Measurements from ENCODE around the gene EPHA6. TPM values are rescaled to one million over a fixed set of nuclear protein-coding genes. Genes with fewer than 3 reads are reported as not detected.
"Not testable (repeated sequence)": the region's sequence is repeated elsewhere in the genome, so short reads cannot be mapped to it uniquely, and the experiment has no call there.

Gene EPHA6
- total RNA-seq, 1 donor from 2014 or later = 64.8 TPM

DNA sequence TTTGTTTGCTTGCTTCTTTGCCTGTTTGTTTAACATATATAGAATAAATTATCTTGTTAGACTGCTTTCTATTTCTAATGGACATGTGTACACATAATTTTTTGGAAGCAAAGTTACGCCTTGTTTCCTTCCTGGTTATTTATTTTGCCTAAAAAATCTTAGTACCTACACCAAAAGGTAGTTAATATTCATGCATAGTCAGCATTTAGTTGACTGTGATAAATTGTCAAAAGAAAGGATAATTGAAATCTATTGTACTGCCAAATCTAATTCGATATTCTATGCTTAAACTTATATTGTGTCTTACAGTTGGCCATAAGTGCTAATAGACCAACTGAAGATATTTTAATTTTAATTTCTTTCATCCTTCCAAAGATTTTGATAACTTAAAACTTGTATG is 716.3 kb downstream of the EPHA6 start:
- DNase-seq (ENCODE audit: low spot score in 2 of 2) (no peak), FAIRE-seq (no peak)

GRCh38 chr3:97547573-97547972 is 733.2 kb downstream of the EPHA6 start:
- not testable (repeated sequence) for DNase-seq (ENCODE audit: low spot score in 2 of 2); FAIRE-seq

DNA sequence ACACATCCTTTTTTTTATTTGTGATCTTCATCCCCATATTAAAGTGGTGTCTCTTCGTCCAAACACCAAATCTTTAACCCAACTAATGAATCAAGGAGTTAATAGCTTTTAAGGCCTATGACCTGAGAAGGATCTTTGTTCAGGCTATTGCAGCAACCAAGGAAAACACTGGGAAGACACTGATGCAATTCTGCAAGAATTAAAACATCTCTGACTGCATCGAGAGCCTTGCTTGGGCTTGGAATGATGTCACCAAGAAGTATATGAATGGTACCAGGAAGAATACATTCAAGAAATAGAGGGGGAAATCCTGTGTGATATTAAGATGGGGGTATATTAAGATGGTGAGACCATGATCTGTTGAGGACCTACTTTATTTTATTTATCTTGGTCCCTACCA is 736.0 kb downstream of the EPHA6 start:
- FAIRE-seq (no peak), DNase-seq (ENCODE audit: low spot score in 2 of 2) (no peak)

DNA sequence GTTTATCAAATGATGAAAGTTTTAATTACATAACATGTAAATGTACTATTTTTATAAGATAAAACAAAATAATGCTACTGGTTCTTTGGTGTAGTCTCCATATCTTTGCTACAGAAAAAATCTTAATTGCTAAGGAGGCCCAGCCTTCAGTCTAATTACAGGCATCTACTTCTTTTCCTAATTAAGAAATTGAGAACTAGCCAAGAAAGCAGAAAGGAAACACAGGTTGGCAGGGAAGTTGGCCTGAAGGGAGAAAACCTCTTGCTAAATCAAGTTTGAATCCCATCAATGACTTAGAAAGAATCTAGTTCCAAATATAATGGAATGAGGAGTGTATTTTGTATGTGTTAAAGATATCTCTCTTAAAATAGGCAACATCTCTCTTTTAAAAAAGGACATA is 737.8 kb downstream of the EPHA6 start:
- no peak for DNase-seq (ENCODE audit: low spot score in 2 of 2)
- no peak for FAIRE-seq

DNA sequence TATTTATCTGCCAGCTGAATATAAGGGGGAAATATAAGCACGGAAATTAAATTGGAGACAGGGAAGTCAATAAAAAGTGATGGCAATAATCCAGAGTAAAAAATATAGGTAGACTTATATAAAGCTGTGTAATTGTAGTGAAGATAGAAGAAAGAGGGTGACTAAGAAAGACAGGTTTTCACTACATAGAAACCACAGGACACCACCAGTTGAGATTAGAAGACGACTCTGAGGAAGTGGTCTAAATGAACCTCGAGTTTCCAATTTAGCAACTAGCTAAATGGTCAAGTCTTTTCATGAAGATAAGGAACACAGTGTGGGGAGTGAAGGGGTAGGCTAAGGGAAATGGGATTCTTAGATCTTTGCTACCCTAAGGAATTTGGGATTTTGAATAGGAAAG is 761.3 kb downstream of the EPHA6 start:
- FAIRE-seq = no peak

GRCh38 chr3:97576221-97576620 is 761.8 kb downstream of the EPHA6 start:
- no peak for DNase-seq (ENCODE audit: low spot score in 2 of 2)
- no peak for FAIRE-seq

More for the DNA sequence above, 761.3 kb downstream of the EPHA6 start:
- DNase-seq (ENCODE audit: low spot score in 2 of 2) = no peak

DNA sequence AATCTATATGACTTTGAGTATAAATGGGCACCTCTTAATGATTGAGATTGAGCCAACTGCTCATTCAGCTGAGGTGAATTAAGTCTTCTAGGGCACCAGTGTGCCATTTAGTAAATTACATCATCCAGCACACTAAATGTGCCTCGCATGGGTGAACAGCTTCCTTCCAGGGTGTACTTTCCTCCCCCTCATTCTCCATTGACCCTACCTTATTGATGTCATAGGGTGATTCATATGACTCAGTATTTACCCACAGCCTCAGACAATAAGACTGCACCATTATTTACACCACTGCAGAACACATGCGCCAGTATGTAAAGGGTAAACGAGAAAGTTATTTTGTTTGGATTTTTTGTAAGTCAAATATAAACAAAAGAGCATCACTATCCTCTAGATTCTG is 765.0 kb downstream of the EPHA6 start:
- DNase-seq (ENCODE audit: low spot score in 2 of 2) = no peak
- no peak for FAIRE-seq

DNA sequence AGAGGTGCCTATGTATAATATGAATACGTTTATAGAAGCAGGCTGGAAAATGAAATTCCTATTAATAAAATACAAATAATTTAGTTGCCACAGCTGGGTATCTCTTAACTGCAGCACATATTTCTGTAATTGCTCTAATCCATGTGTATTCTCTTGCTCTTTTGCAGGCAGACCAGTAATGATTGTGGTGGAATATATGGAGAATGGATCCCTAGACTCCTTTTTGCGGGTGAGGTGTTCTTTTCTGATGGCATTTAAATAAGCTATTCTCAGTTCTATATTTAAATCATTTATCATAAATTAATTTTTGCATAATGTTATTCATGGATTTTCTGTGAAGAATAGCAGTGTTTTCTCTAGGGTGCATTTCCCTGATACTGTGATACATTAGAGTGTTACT is 796.2 kb downstream of the EPHA6 start:
- FAIRE-seq = no peak
- no peak for DNase-seq (ENCODE audit: low spot score in 2 of 2)

DNA sequence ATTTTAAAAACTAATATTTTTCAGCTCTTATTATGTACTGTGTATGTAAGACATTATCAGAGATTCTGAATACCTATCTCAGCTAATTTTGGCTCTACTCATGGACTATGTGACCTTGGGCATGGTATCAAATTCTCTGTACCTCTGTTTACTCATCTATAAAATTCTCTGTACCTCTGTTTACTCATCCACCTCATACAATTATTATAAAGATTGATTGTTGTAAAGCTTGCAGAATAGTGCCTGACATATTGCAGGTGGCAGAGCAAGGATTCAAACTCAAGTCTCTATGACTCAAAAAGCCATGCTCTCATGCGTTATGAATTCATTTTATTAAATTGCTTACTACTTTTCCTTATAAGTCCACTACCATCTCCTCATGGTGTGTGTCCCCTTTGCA is 798.2 kb downstream of the EPHA6 start:
- DNase-seq (ENCODE audit: low spot score in 2 of 2) = no peak
- no peak for FAIRE-seq

- FAIRE-seq (no peak), DNase-seq (ENCODE audit: low spot score in 2 of 2) (no peak)
Observed at GRCh38 chr3:97613139-97613538, 798.7 kb downstream of the EPHA6 start.

DNA sequence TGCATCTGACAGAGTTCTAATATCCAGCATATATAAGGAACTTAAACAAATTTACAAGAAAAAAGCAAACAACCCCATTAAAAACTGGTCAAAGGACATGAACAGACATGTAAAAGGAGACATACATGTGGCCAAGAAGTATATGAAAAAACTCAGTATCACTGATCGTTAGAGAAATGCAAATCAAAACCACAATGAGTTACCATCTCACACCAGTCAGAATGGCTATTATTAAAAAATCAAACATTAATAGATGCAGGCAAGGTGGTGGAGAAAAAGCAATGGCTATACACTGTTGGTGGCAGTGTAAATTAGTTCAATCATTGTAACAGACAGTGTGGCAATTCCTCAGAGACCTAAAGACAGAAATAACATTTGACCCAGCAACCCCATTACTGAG is 806.1 kb downstream of the EPHA6 start:
- not testable (repeated sequence) for FAIRE-seq; DNase-seq (ENCODE audit: low spot score in 2 of 2)

- FAIRE-seq = no peak
- DNase-seq (ENCODE audit: low spot score in 2 of 2) = no peak
Observed at GRCh38 chr3:97636465-97636864, 822.1 kb downstream of the EPHA6 start.

- peak in 1 of 2 donors; percentile 0 for DNase-seq (ENCODE audit: low spot score in 2 of 2)
- FAIRE-seq = no peak
Observed at GRCh38 chr3:97646932-97647331, 832.5 kb downstream of the EPHA6 start.

DNA sequence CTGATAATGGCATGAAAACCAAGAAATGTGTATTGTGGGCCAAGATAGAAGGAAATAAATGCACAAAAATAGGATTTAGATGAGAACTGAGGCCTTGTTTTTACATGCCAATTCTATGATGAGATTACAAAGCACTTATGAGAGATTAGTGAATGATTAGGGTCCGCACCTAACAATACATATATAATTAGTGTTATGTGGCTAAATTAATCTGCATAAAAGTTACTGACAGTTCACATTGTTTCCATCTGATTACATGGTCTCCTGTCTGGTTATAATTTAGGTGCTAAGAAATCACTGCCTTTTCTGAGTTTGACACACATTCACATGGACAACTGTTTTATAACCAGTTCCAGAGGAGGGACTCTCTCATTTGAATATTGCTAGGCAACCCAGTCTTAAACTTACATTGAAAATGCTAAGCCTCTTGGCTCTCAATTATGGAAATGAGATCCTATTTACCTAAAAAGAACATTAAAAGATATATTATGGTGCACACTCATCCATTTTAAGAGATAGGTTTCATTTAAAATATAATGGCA is 833.1 kb downstream of the EPHA6 start:
- DNase-seq (ENCODE audit: low spot score in 2 of 2) = no peak
- no peak for FAIRE-seq

DNA sequence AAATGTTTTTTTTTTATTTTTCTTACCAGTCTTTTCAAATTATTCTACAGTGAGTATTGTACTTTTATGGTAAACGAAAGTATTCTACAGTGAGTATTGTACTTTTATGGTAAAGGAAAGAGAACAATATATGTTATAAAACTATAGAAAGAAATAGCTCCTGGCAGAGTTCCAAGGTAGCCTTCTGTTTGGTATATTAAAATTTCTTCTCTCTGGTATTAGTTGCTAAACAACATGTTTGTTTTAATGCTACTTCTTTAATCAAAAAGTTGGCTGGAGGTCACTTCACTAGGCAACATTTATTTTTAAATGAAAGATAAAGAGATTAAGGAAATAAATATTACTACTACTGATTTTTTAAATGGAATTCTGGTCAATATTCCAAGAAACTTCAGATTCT is 841.6 kb downstream of the EPHA6 start:
- FAIRE-seq = no peak

GRCh38 chr3:97656638-97657037 is 842.2 kb downstream of the EPHA6 start:
- FAIRE-seq (no peak), DNase-seq (ENCODE audit: low spot score in 2 of 2) (no peak)

More for the DNA sequence above, 841.6 kb downstream of the EPHA6 start:
- no peak for DNase-seq (ENCODE audit: low spot score in 2 of 2)

DNA sequence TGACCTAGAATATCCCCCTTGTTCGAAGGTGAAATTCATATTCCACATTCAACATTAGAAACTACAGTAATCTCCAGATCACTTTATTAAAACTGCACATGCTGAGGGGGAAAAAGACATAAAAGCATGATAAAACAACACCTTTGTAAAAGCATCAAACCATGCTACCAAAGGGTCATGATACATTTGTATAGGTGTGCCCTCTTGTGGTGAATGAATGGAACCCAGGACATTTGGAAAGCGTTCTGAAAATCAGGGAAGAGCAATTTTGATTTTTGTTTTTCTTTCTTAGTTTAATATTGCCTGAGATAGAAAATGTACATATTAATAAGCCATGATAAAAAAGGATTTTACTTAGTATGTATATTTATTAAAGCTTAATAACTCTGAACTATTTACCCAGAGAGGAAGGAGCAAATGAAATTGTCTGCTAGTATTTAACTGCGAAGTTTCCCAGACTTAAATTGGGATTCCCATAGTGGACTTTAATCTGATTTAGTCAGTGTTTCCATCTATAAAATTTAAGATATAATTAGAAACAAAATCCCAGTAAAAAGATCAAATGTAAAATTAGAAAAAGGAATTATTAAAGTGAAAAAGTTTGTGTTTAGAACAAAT is 844.4 kb downstream of the EPHA6 start:
- FAIRE-seq (peak; percentile 39), DNase-seq (ENCODE audit: low spot score in 2 of 2) (no peak)

GRCh38 chr3:97662264-97662663 is 847.9 kb downstream of the EPHA6 start:
- FAIRE-seq = no peak
- no peak for DNase-seq (ENCODE audit: low spot score in 2 of 2)

DNA sequence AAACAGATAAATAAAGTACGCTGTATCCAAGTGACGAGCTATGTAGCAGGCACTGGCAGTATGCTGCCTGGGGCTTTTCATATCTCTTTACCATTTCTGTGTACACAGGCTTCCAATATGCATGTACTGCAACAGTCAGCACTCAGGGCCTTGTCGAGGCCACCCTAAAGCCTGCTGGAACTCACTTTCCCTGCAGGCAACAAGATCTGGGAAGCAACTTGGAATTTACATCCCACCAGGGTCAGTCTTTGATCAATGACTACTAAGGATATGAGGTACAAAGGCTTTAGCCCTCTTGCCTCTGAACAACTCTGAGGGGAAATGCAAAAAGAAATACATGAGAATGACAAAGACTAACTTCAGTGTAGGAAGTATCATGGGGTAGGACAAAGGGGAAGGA is 848.4 kb downstream of the EPHA6 start:
- no peak for FAIRE-seq
- no peak for DNase-seq (ENCODE audit: low spot score in 2 of 2)

DNA sequence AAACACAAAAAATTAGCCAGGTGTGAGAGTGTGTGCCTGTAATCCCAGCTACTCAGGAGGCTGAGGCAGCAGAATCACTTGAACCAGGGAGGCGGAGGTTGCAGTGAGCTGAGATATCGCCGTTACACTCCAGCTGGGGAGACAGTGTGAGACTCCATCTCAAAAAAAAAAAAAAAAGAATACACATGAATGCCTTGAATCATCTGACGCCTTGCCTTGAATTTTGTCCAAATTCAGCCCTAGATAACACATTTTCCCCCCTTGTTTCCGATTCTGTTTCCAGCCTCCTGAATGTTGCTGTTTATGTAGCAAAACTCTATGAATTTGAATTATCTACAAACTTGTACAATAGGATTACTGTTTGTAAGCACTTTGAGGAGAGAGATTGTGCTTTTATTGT is 851.5 kb downstream of the EPHA6 start:
- no peak for FAIRE-seq
- DNase-seq (ENCODE audit: low spot score in 2 of 2) = no peak

DNA sequence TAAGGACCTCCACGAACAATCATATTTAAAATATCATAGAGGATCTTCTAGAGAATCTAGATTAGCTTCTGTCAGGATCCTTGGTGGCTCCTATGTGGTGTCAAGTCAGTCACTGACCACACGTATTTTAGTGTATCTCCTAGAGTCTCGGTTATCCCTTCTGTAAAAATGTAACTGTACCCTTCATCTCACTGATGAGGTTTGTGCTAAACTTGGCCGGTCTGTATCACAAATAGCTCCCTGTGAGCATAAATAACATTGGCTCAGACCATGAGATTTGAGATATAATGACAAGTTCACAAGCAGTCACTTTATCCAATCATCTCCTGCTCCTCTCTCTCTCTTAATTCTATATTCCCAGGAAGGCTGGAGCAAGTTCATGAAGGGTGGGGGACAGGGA is 856.6 kb downstream of the EPHA6 start:
- DNase-seq (ENCODE audit: low spot score in 2 of 2) (no peak), FAIRE-seq (no peak)

GRCh38 chr3:97673357-97673997 is 859.1 kb downstream of the EPHA6 start:
- DNase-seq (ENCODE audit: low spot score in 2 of 2) (no peak), FAIRE-seq (no peak)

Measured in frontal cortex (tissue), 4 donors.